ENCODE measurements around the gene SAFB. TPM values are rescaled to one million over a fixed set of nuclear protein-coding genes. Genes with fewer than 3 reads are reported as not detected.
A peak's percentile ranks its signal among the peaks of the same experiment; 100 is the strongest.

Gene SAFB
- total RNA-seq, 1 donor from 2014 or later, result 57.9 TPM

GRCh38 chr19:5711713-5712161, 88.9 kb downstream of the SAFB start:
- no peaks in the 10 kb centered on the region for H3K27me3 ChIP-seq
- no peaks in the 10 kb centered on the region for H3K36me3 ChIP-seq
- H3K36me3 Mint-ChIP-seq, result peaks cover 13% of the 10 kb centered on the region
- H3K27ac ChIP-seq, result no peak overlapping the region
- H3K4me3 ChIP-seq, result no peak overlapping the region
- DNase-seq (ENCODE audit: low spot score), result no peak
- H3K27ac Mint-ChIP-seq, result no peak overlapping the region
- H3K4me3 Mint-ChIP-seq, result no peak overlapping the region
- H2AFZ ChIP-seq (replicated peaks), result no peak overlapping the region
- no peaks in the 10 kb centered on the region for H3F3A ChIP-seq (ENCODE audit: low read depth)
- H3K27me3 Mint-ChIP-seq (ENCODE audit: insufficient read depth, low read depth), result peaks cover 2% of the 10 kb centered on the region
- H3K9me3 ChIP-seq (ENCODE audit: low read depth), result no peaks in the 10 kb centered on the region
- TF ChIP-seq EZH2phosphoT487 (IDR thresholded peaks at IDR 0.05), result no peak
- H3K79me2 ChIP-seq (ENCODE audit: low read depth), result peaks cover 29% of the 10 kb centered on the region
- no peak overlapping the region for H3K9ac ChIP-seq
- no peaks in the 10 kb centered on the region for H3K4me1 ChIP-seq
- peaks cover 16% of the 10 kb centered on the region for H4K20me1 ChIP-seq (ENCODE audit: low read depth)
- H3K4me1 Mint-ChIP-seq, result peaks cover 5% of the 10 kb centered on the region
- H3K4me2 ChIP-seq, result no peak overlapping the region
- H3K9me3 Mint-ChIP-seq, result no peaks in the 10 kb centered on the region

GRCh38 chr19:5713228-5713627, 90.3 kb downstream of the SAFB start:
- Mint-ChIP-seq H3K27me3 (ENCODE audit: insufficient read depth, low read depth) (peaks cover 2% of the 10 kb centered on the region), H3K4me3 (no peak overlapping the region), H3K9me3 (no peaks in the 10 kb centered on the region), H3K27ac (no peak overlapping the region), H3K4me1 (peaks cover 12% of the 10 kb centered on the region), H3K36me3 (peaks cover 11% of the 10 kb centered on the region)
- DNase-seq (ENCODE audit: low spot score), result no peak
- peaks cover 31% of the 10 kb centered on the region for H4K20me1 ChIP-seq (ENCODE audit: low read depth)
- H3K27ac ChIP-seq, result no peak overlapping the region
- no peak overlapping the region for H3K4me2 ChIP-seq
- no peak overlapping the region for H3K4me3 ChIP-seq
- no peak overlapping the region for H2AFZ ChIP-seq (replicated peaks)
- no peaks in the 10 kb centered on the region for H3K36me3 ChIP-seq
- no peaks in the 10 kb centered on the region for H3K9me3 ChIP-seq (ENCODE audit: low read depth)
- no peak for TF ChIP-seq CTCF (IDR thresholded peaks at IDR 0.05)
- TF ChIP-seq EZH2 (IDR thresholded peaks at IDR 0.05), result no peak
- no peak for TF ChIP-seq EZH2phosphoT487 (IDR thresholded peaks at IDR 0.05)
- no peak overlapping the region for H3K9ac ChIP-seq
- H3K4me1 ChIP-seq, result peaks cover under 1% of the 10 kb centered on the region
- peaks cover 44% of the 10 kb centered on the region for H3K79me2 ChIP-seq (ENCODE audit: low read depth)
- H3K27me3 ChIP-seq, result no peaks in the 10 kb centered on the region
- H3F3A ChIP-seq (ENCODE audit: low read depth), result no peaks in the 10 kb centered on the region

- Histone ChIP-seq H3K4me1 (peaks cover 9% of the 10 kb centered on the region), H3F3A (ENCODE audit: low read depth) (no peaks in the 10 kb centered on the region), H3K79me2 (ENCODE audit: low read depth) (peaks cover 60% of the 10 kb centered on the region), H3K9ac (no peak overlapping the region), H3K27me3 (no peaks in the 10 kb centered on the region), H3K36me3 (no peaks in the 10 kb centered on the region), H3K4me3 (no peak overlapping the region), H4K20me1 (ENCODE audit: low read depth) (peaks cover 41% of the 10 kb centered on the region), H3K4me2 (no peak overlapping the region), H3K9me3 (ENCODE audit: low read depth) (no peaks in the 10 kb centered on the region), H3K27ac (no peak overlapping the region), H2AFZ (replicated peaks) (no peak overlapping the region)
- DNase-seq (ENCODE audit: low spot score), result no peak
- no peaks in the 10 kb centered on the region for H3K9me3 Mint-ChIP-seq
- H3K27ac Mint-ChIP-seq, result no peak overlapping the region
- peaks cover 11% of the 10 kb centered on the region for H3K36me3 Mint-ChIP-seq
- peaks cover 22% of the 10 kb centered on the region for H3K4me1 Mint-ChIP-seq
- no peak for TF ChIP-seq EZH2phosphoT487 (IDR thresholded peaks at IDR 0.05)
- H3K27me3 Mint-ChIP-seq (ENCODE audit: insufficient read depth, low read depth), result peaks cover 5% of the 10 kb centered on the region
- no peak overlapping the region for H3K4me3 Mint-ChIP-seq
Observed at GRCh38 chr19:5714816-5715215, 91.9 kb downstream of the SAFB start.

- TF ChIP-seq CTCF (IDR thresholded peaks at IDR 0.05) (no peak), EZH2phosphoT487 (IDR thresholded peaks at IDR 0.05) (no peak), EZH2 (IDR thresholded peaks at IDR 0.05) (no peak)
- Histone ChIP-seq H3K4me1 (peaks cover 9% of the 10 kb centered on the region), H3K9me3 (ENCODE audit: low read depth) (no peaks in the 10 kb centered on the region), H3K36me3 (no peaks in the 10 kb centered on the region), H4K20me1 (ENCODE audit: low read depth) (peaks cover 41% of the 10 kb centered on the region), H3K27ac (no peak overlapping the region), H3K4me3 (no peak overlapping the region), H3F3A (ENCODE audit: low read depth) (peaks cover 3% of the 10 kb centered on the region), H3K79me2 (ENCODE audit: low read depth) (peaks cover 60% of the 10 kb centered on the region), H3K4me2 (no peak overlapping the region), H3K27me3 (no peaks in the 10 kb centered on the region), H2AFZ (replicated peaks) (no peak overlapping the region), H3K9ac (no peak overlapping the region)
- Mint-ChIP-seq H3K4me1 (peaks cover 22% of the 10 kb centered on the region), H3K27ac (no peak overlapping the region), H3K27me3 (ENCODE audit: insufficient read depth, low read depth) (peaks cover 8% of the 10 kb centered on the region), H3K36me3 (peaks cover 8% of the 10 kb centered on the region), H3K4me3 (peak overlapping the region; percentile 80), H3K9me3 (no peaks in the 10 kb centered on the region)
- DNase-seq (ENCODE audit: low spot score), result no peak
Observed at GRCh38 chr19:5717215-5717935, 94.5 kb downstream of the SAFB start.

Small RNAs within 50 kb of the gene (small RNA-seq; reads per million reads assigned to genes)
- 0.14 reads per million for gene SNRPEP4

Other genes with a start within 250 kb of the SAFB start
- not detected in 2 replicates for gene ZNRF4, start 167.7 kb upstream of the SAFB start, total RNA-seq (ENCODE audit: low replicate concordance)
- gene TINCR, start 55.1 kb upstream of the SAFB start, total RNA-seq (ENCODE audit: low replicate concordance), result 1.8 and 3.5 TPM in 2 replicates
- gene SAFB2, start 307 bp upstream of the SAFB start, total RNA-seq (ENCODE audit: low replicate concordance), result 45.2 and 53.3 TPM in 2 replicates
- 7.5 and 15.0 TPM in 2 replicates for gene MICOS13, start 57.4 kb downstream of the SAFB start, total RNA-seq (ENCODE audit: low replicate concordance)
- gene HSD11B1L, start 57.9 kb downstream of the SAFB start, total RNA-seq (ENCODE audit: low replicate concordance), result 7.7 and 60.5 TPM in 2 replicates
- gene RPL36, start 67.2 kb downstream of the SAFB start, total RNA-seq (ENCODE audit: low replicate concordance), result 778 and 991 TPM in 2 replicates
- 35.9 and 68.4 TPM in 2 replicates for gene LONP1, start 97.1 kb downstream of the SAFB start, total RNA-seq (ENCODE audit: low replicate concordance)
- not detected in 2 replicates for gene CATSPERD, start 97.6 kb downstream of the SAFB start, total RNA-seq (ENCODE audit: low replicate concordance)
- 0.40 TPM in 1 of 2 replicates, not detected in the other for gene PRR22, start 161.7 kb downstream of the SAFB start, total RNA-seq (ENCODE audit: low replicate concordance)
- 20.7 and 27.6 TPM in 2 replicates for gene DUS3L, start 168.1 kb downstream of the SAFB start, total RNA-seq (ENCODE audit: low replicate concordance)
- gene NRTN, start 182.0 kb downstream of the SAFB start, total RNA-seq (ENCODE audit: low replicate concordance), result 2.4 and 6.0 TPM in 2 replicates
- not detected in 2 replicates for gene FUT6, start 216.6 kb downstream of the SAFB start, total RNA-seq (ENCODE audit: low replicate concordance)
- gene FUT3, start 228.4 kb downstream of the SAFB start, total RNA-seq (ENCODE audit: low replicate concordance), result 0.34 TPM in 1 of 2 replicates, not detected in the other
- 0.09 TPM in 1 of 2 replicates, not detected in the other for gene FUT5, start 247.5 kb downstream of the SAFB start, total RNA-seq (ENCODE audit: low replicate concordance)

Data from neural progenitor cell (in vitro differentiated cells).